HCT116 (cell line): ENCODE results near the gene MNX1. TPM values are rescaled to one million over a fixed set of nuclear protein-coding genes. Genes with fewer than 3 reads are reported as not detected.

Experiments
- ATAC-seq: fragments of 200-7000 bp; cut with Tn5 transposase; 2 replicates; pipeline ENCODE4 v1.9.1; 2020; ENCODE audit warnings: mild to moderate bottlenecking, moderate library complexity
- BruUV-seq: library from RNA; stranded (reverse); fragments of 400-500 nt; replicated peaks from 2 replicates; lab custom pipeline; 2021; lab: Mats Ljungman, UMichigan
- CTCF ChIA-PET: fragments of 300-600 bp; sonication (Branson Sonifier 250); formaldehyde crosslinking; loops from one replicate; lab custom pipeline; 2021; ENCODE audit warnings: antibody characterized with exemption; lab: Charles Lee
- POLR2A ChIA-PET: fragments of 300-600, 350-600 bp; sonication (Branson Sonifier 250); formaldehyde crosslinking; loops from one replicate; lab custom pipeline; 2021; ENCODE audit warnings: antibody characterized with exemption; lab: Charles Lee
- RAD21 ChIA-PET, 2 experiments: fragments of 300-600 bp; sonication (Branson Sonifier 250); formaldehyde crosslinking; loops; one replicate each; lab custom pipeline; 2023; ENCODE audit warnings: low total read pairs in 2 of 2; ENCODE audit not compliant: uncharacterized antibody in 2 of 2, unreplicated experiment in 2 of 2, low non-redundant PET in 1 of 2; lab: Charles Lee
- DNase-seq: peaks from one replicate; pipeline ENCODE4 v3.0.0-alpha.2; 2010; ENCODE audit warnings: low read depth, low spot score
- H2AFZ ChIP-seq: fragments of 200-600 bp; shearing (Covaris generic), sonication (generic); 2 replicates; pipeline ENCODE4 v1.6.1; 2017; ENCODE audit warnings: low read depth, mixed run types, mixed read lengths, antibody characterized with exemption, low read length; ENCODE audit not compliant: poor library complexity, severe bottlenecking
- H3K27ac ChIP-seq: 2 replicates; pipeline ENCODE4 v1.5.1; 2012; ENCODE audit warnings: low read depth, low read length
- H3K27me3 ChIP-seq: fragments of 200-600 bp; sonication (generic); 2 replicates; pipeline ENCODE4 v1.6.1; 2016; ENCODE audit warnings: mixed run types, low read length, mixed read lengths; ENCODE audit not compliant: insufficient read depth
- H3K36me3 ChIP-seq, 2 experiments: fragments of 200-500 bp in 1 of 2; fragments of 200-600 bp in 1 of 2; sonication (Bioruptor generic) in 1 of 2; sonication (generic) in 1 of 2; 2 replicates each; pipeline versions ENCODE4 v1.5.1 to v1.6.1; 2014 to 2016; ENCODE audit warnings: low read length in 2 of 2, inconsistent platforms in 1 of 2, mixed read lengths in 1 of 2, mixed run types in 1 of 2; ENCODE audit not compliant: insufficient read depth in 2 of 2, control insufficient read depth in 1 of 2
- H3K4me1 ChIP-seq, 2 experiments: fragments of 200-600 bp in 1 of 2; sonication (generic) in 1 of 2; 2 replicates each; pipeline versions ENCODE4 v1.5.1 to v1.6.1; 2012 to 2017; ENCODE audit warnings: low read length in 2 of 2, inconsistent platforms in 1 of 2, mild to moderate bottlenecking in 1 of 2, mixed read lengths in 1 of 2, mixed run types in 1 of 2, moderate library complexity in 1 of 2; ENCODE audit not compliant: insufficient read depth in 2 of 2, control insufficient read depth in 1 of 2
- H3K4me2 ChIP-seq: fragments of 200-600 bp; sonication (generic); 2 replicates; pipeline ENCODE4 v1.6.1; 2017; ENCODE audit warnings: mixed run types, low read length, mixed read lengths
- H3K4me3 ChIP-seq, 2 experiments: fragments of 200-600 bp in 1 of 2; sonication (generic) in 1 of 2; replicated peaks in 1 of 2; 2 replicates each; pipeline ENCODE4 v1.5.1; 2011 to 2016; ENCODE audit warnings: low read length in 2 of 2, control low read depth in 1 of 2, low read depth in 1 of 2, mild to moderate bottlenecking in 1 of 2, mixed read lengths in 1 of 2, mixed run types in 1 of 2
- H3K79me2 ChIP-seq: fragments of 200-600 bp; sonication (generic); 2 replicates; pipeline ENCODE4 v1.6.1; 2017; ENCODE audit warnings: mild to moderate bottlenecking, mixed run types, low read length, moderate library complexity, mixed read lengths; ENCODE audit not compliant: insufficient read depth
- H3K9ac ChIP-seq: fragments of 200-600 bp; sonication (generic); 2 replicates; pipeline ENCODE4 v1.6.1; 2016; ENCODE audit warnings: low read length, mixed read lengths
- H3K9me2 ChIP-seq: fragments of 200-600 bp; sonication (generic), shearing (Covaris generic); 2 replicates; pipeline ENCODE4 v1.6.1; 2017; ENCODE audit warnings: mixed run types, mild to moderate bottlenecking, moderate library complexity; ENCODE audit not compliant: insufficient read depth
- H3K9me3 ChIP-seq, 2 experiments: fragments of 200-500 bp in 1 of 2; fragments of 200-600 bp in 1 of 2; sonication (Bioruptor generic) in 1 of 2; sonication (generic) in 1 of 2; 2 replicates each; pipeline ENCODE4 v1.6.1; 2014 to 2017; ENCODE audit warnings: low read length in 2 of 2, mixed read lengths in 2 of 2, inconsistent platforms in 1 of 2, low read depth in 1 of 2, mild to moderate bottlenecking in 1 of 2, mixed run types in 1 of 2, moderate library complexity in 1 of 2; ENCODE audit not compliant: control insufficient read depth in 1 of 2, insufficient read depth in 1 of 2
- H4K20me1 ChIP-seq: fragments of 200-600 bp; sonication (generic), shearing (Covaris generic); 2 replicates; pipeline ENCODE4 v1.6.1; 2017; ENCODE audit warnings: mixed run types, mild to moderate bottlenecking, moderate library complexity; ENCODE audit not compliant: insufficient read depth
- EGR1 ChIP-seq: IDR thresholded peaks from 2 replicates; pipeline ENCODE4 v1.6.1; 2012; ENCODE audit warnings: low read depth
- ELF1 ChIP-seq: IDR thresholded peaks from 2 replicates; pipeline ENCODE4 v1.6.1; 2012; ENCODE audit warnings: low read depth, borderline replicate concordance
- EZH2 ChIP-seq: fragments of 200-600 bp; sonication (generic); IDR thresholded peaks from 2 replicates; pipeline ENCODE4 v1.6.1; 2017; ENCODE audit warnings: antibody characterized with exemption, mixed run types
- EZH2phosphoT487 ChIP-seq: fragments of 200-600 bp; IDR thresholded peaks from 2 replicates; pipeline ENCODE4 v1.6.1; 2018; ENCODE audit warnings: antibody characterized with exemption, borderline replicate concordance
- FOSL1 ChIP-seq: IDR thresholded peaks from 2 replicates; pipeline ENCODE4 v1.6.1; 2012; ENCODE audit warnings: low read depth
- POLR2A ChIP-seq: IDR thresholded peaks from 2 replicates; pipeline ENCODE4 v1.7.0; 2011; ENCODE audit warnings: borderline replicate concordance; ENCODE audit not compliant: insufficient read depth, insufficient read length; ENCODE audit errors: extremely low read depth
- POLR2AphosphoS5 ChIP-seq: IDR thresholded peaks from 2 replicates; pipeline ENCODE4 v1.6.1; 2011; ENCODE audit warnings: mild to moderate bottlenecking, low read depth, low read length, moderate library complexity
- RAD21 ChIP-seq: IDR thresholded peaks from 2 replicates; pipeline ENCODE4 v1.6.1; 2012; ENCODE audit warnings: low read depth, mild to moderate bottlenecking
- SP1 ChIP-seq: IDR thresholded peaks from 2 replicates; pipeline ENCODE4 v1.6.1; 2012; ENCODE audit warnings: low read depth
- TCF7L2 ChIP-seq: IDR thresholded peaks from 2 replicates; pipeline ENCODE4 v1.7.0; 2011; ENCODE audit warnings: borderline replicate concordance, inconsistent platforms; ENCODE audit not compliant: insufficient read depth, insufficient read length; ENCODE audit errors: extremely low read depth
- YY1 ChIP-seq: IDR thresholded peaks from 2 replicates; pipeline ENCODE4 v1.6.1; 2011; ENCODE audit warnings: low read length, low read depth, moderate library complexity, mild to moderate bottlenecking; ENCODE audit not compliant: insufficient replicate concordance; ENCODE audit errors: extremely low read depth
- ZFX ChIP-seq: fragments of 450-650 bp; IDR thresholded peaks from 2 replicates; pipeline ENCODE4 v1.6.1; 2017
- intact Hi-C: fragments of 100-400 bp; cut with micrococcal nuclease; formaldehyde crosslinking; loops from 2 replicates; pipeline ENCODE4 v1.10.0; 2022
- total RNA-seq: library from RNA; stranded (reverse); gene quantifications from one replicate; pipeline ENCODE4 v1.2.1, GENCODE V29; 2021; ENCODE audit not compliant: unreplicated experiment
- TF ChIP-seq, protein P1 (sequence below): IDR thresholded peaks from 2 replicates; pipeline ENCODE4 v1.6.1; 2012
- TF ChIP-seq, protein P2 (sequence below), 3 experiments: fragments of 200-600 bp in 1 of 3; sonication (generic) in 1 of 3; IDR thresholded peaks in 2 of 3; conservative IDR thresholded peaks in 1 of 3; 2 replicates each; pipeline ENCODE4 v1.5.1; 2012 to 2017; ENCODE audit warnings: low read depth in 2 of 3, low read length in 2 of 3, antibody characterized with exemption in 1 of 3, borderline replicate concordance in 1 of 3, control low read depth in 1 of 3, mild to moderate bottlenecking in 1 of 3, mixed read lengths in 1 of 3, mixed run types in 1 of 3, moderate library complexity in 1 of 3; ENCODE audit not compliant: insufficient read depth in 1 of 3
- TF ChIP-seq, protein P3 (sequence below): IDR thresholded peaks from 2 replicates; pipeline ENCODE4 v1.6.1; 2012; ENCODE audit warnings: low read depth
- TF ChIP-seq, protein P4 (sequence below): IDR thresholded peaks from 2 replicates; pipeline ENCODE4 v1.6.1; 2011; ENCODE audit warnings: mild to moderate bottlenecking, low read length, moderate library complexity; ENCODE audit not compliant: insufficient replicate concordance; ENCODE audit errors: extremely low read depth
- TF ChIP-seq, protein P5 (sequence below): IDR thresholded peaks from 2 replicates; pipeline ENCODE4 v1.6.1; 2012

Gene MNX1
- total RNA-seq, 1 experiment from 2014 or later: 7.7 TPM

DNA sequence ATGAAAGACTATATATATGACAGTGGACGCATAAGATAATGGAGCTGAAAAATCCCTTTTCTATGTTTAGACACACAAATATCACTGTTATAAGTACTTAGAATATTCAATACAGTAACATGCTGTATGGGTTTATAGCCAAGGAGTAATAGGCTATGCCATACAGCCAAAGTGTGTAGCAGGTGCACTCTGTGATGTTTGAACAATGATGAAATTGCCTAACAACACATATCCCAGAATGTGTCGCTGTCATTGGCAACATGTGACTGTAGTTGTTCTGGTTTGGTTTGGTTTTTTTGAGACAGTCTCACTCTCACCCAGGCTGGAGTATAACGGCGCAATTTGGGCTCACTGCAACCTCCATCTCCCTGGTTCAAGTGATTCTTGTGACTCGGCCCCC lies 34.8 kb downstream of the MNX1 start:
- Histone ChIP-seq H3K27me3 (no peaks in the 10 kb centered on the region), H3K4me3 (no peak overlapping the region), H3K27ac (no peak overlapping the region), H3K9me2 (no peaks in the 10 kb centered on the region), H3K79me2 (no peaks in the 10 kb centered on the region), H3K4me2 (no peak overlapping the region), H3K4me1 (no peaks in the 10 kb centered on the region), H3K9me3 (no peaks in the 10 kb centered on the region), H3K9ac (no peak overlapping the region), H4K20me1 (no peaks in the 10 kb centered on the region), H3K36me3 (peaks cover 3 to 6% of the 10 kb centered on the region in 2 experiments; a peak in 2 of 4 replicates), H2AFZ (no peak overlapping the region)
- TF ChIP-seq RAD21 (no peak), POLR2A (no peak), SP1 (no peak), POLR2AphosphoS5 (no peak), EZH2 (no peak), YY1 (no peak), TCF7L2 (no peak), EZH2phosphoT487 (no peak), ELF1 (no peak), ZFX (no peak), FOSL1 (no peak), EGR1 (no peak)
- TF ChIP-seq, protein P1, sequence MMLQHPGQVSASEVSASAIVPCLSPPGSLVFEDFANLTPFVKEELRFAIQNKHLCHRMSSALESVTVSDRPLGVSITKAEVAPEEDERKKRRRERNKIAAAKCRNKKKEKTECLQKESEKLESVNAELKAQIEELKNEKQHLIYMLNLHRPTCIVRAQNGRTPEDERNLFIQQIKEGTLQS: no peak
- TF ChIP-seq, protein P2, sequence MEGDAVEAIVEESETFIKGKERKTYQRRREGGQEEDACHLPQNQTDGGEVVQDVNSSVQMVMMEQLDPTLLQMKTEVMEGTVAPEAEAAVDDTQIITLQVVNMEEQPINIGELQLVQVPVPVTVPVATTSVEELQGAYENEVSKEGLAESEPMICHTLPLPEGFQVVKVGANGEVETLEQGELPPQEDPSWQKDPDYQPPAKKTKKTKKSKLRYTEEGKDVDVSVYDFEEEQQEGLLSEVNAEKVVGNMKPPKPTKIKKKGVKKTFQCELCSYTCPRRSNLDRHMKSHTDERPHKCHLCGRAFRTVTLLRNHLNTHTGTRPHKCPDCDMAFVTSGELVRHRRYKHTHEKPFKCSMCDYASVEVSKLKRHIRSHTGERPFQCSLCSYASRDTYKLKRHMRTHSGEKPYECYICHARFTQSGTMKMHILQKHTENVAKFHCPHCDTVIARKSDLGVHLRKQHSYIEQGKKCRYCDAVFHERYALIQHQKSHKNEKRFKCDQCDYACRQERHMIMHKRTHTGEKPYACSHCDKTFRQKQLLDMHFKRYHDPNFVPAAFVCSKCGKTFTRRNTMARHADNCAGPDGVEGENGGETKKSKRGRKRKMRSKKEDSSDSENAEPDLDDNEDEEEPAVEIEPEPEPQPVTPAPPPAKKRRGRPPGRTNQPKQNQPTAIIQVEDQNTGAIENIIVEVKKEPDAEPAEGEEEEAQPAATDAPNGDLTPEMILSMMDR (IDR thresholded peaks at IDR 0.05 in 2 of 3, conservative IDR thresholded peaks at IDR 0.05 in 1 of 3; ENCODE audit: borderline replicate concordance in 1 of 3, insufficient read depth in 1 of 3, low read depth in 2 of 3, low read length in 2 of 3): no peak
- TF ChIP-seq, protein P3, sequence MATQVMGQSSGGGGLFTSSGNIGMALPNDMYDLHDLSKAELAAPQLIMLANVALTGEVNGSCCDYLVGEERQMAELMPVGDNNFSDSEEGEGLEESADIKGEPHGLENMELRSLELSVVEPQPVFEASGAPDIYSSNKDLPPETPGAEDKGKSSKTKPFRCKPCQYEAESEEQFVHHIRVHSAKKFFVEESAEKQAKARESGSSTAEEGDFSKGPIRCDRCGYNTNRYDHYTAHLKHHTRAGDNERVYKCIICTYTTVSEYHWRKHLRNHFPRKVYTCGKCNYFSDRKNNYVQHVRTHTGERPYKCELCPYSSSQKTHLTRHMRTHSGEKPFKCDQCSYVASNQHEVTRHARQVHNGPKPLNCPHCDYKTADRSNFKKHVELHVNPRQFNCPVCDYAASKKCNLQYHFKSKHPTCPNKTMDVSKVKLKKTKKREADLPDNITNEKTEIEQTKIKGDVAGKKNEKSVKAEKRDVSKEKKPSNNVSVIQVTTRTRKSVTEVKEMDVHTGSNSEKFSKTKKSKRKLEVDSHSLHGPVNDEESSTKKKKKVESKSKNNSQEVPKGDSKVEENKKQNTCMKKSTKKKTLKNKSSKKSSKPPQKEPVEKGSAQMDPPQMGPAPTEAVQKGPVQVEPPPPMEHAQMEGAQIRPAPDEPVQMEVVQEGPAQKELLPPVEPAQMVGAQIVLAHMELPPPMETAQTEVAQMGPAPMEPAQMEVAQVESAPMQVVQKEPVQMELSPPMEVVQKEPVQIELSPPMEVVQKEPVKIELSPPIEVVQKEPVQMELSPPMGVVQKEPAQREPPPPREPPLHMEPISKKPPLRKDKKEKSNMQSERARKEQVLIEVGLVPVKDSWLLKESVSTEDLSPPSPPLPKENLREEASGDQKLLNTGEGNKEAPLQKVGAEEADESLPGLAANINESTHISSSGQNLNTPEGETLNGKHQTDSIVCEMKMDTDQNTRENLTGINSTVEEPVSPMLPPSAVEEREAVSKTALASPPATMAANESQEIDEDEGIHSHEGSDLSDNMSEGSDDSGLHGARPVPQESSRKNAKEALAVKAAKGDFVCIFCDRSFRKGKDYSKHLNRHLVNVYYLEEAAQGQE: no peak
- TF ChIP-seq, protein P4, sequence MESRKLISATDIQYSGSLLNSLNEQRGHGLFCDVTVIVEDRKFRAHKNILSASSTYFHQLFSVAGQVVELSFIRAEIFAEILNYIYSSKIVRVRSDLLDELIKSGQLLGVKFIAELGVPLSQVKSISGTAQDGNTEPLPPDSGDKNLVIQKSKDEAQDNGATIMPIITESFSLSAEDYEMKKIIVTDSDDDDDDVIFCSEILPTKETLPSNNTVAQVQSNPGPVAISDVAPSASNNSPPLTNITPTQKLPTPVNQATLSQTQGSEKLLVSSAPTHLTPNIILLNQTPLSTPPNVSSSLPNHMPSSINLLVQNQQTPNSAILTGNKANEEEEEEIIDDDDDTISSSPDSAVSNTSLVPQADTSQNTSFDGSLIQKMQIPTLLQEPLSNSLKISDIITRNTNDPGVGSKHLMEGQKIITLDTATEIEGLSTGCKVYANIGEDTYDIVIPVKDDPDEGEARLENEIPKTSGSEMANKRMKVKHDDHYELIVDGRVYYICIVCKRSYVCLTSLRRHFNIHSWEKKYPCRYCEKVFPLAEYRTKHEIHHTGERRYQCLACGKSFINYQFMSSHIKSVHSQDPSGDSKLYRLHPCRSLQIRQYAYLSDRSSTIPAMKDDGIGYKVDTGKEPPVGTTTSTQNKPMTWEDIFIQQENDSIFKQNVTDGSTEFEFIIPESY: no peak
- TF ChIP-seq, protein P5, sequence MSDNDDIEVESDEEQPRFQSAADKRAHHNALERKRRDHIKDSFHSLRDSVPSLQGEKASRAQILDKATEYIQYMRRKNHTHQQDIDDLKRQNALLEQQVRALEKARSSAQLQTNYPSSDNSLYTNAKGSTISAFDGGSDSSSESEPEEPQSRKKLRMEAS: no peak
- DNase-seq (no peak), ATAC-seq (no peak)
- CTCF ChIA-PET: no interaction called here
- intact Hi-C loops: loop anchor here (10.0 kb wide), 1 partner anchor 409 kb away; no protein-coding TSS in a partner anchor
- POLR2A ChIA-PET: no interaction called here
- RAD21 ChIA-PET: no interaction called here
- no TSS peak for BruUV-seq
